Upper lobe of left lung (tissue), 4 donors: ENCODE measurements around the gene VSIG10L.

ENCODE experiments used
- CTCF ChIP-seq, 6 experiments: fragments of 450-650 bp in 4 of 6; fragments of 200-600 bp in 2 of 6; sonication (generic) in 2 of 6; IDR thresholded peaks; one replicate each; pipeline ENCODE4 v1.5.1; 2016 to 2019; ENCODE audit warnings: antibody characterized with exemption in 6 of 6
- EP300 ChIP-seq, 4 donors: sonication (generic); formaldehyde crosslinking; IDR thresholded peaks; one replicate each; pipeline ENCODE4 v1.5.1; 2017; ENCODE audit warnings: antibody characterized with exemption in 4 of 4, control low read depth in 2 of 4
- POLR2AphosphoS5 ChIP-seq, 2 donors: sonication (generic); formaldehyde crosslinking; IDR thresholded peaks; one replicate each; pipeline ENCODE4 v1.5.1; 2017; ENCODE audit warnings: antibody characterized with exemption in 2 of 2

- TF ChIP-seq CTCF (IDR thresholded peaks at IDR 0.05) (no peak), POLR2AphosphoS5 (IDR thresholded peaks at IDR 0.05) (no peak), EP300 (IDR thresholded peaks at IDR 0.05) (no peak)
Measured at GRCh38 chr19:51386882-51387520, 45.1 kb upstream of the VSIG10L start.
